Measurements from ENCODE around the gene ANGEL1.

The ANGEL1 gene

GRCh38 chr14:76776428-76777251 is 36.0 kb downstream of the ANGEL1 start:
- DNase-seq (ENCODE audit: insufficient read length) (no peak), FAIRE-seq (no peak)
- TF ChIP-seq POLR2AphosphoS5 (IDR thresholded peaks at IDR 0.05; ENCODE audit: low read depth, low read length) (no peak), POLR2A (IDR thresholded peaks at IDR 0.05; ENCODE audit: low read depth, low read length) (no peak), TAF1 (IDR thresholded peaks at IDR 0.05; ENCODE audit: borderline replicate concordance, low read depth, low read length) (no peak)

DNA sequence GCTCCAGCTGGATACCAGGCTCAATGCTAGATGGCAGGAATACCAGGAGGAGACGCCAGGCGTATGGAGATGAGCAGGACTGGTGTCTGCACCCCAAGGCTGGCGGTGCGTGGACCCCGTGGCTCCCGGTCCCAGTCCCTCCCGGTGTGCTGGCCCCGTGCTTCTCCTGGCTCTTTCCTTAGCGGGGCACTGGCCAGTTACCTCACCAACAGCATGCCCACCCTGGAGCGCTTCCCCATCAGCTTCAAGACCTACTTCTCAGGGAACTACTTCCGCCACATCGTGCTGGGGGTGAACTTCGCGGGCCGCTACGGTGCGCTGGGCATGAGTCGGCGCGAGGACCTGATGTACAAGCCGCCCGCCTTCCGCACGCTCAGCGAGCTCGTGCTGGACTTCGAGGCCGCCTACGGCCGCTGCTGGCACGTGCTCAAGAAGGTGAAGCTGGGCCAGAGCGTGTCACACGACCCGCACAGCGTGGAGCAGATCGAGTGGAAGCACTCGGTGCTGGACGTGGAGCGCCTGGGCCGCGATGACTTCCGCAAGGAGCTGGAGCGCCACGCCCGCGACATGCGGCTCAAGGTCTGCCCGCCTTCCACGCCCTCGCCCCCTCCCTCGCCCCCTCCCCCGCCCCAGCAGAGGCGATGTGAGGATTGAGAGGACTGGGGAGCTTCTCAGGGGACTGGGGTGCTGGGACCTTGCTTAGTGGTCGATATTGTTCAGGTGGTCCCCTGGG is 36.8 kb downstream of the ANGEL1 start:
- TF ChIP-seq TAF1 (IDR thresholded peaks at IDR 0.05; ENCODE audit: borderline replicate concordance, low read depth, low read length) (no peak), POLR2A (IDR thresholded peaks at IDR 0.05; ENCODE audit: low read depth, low read length) (no peak), POLR2AphosphoS5 (IDR thresholded peaks at IDR 0.05; ENCODE audit: low read depth, low read length) (no peak)
- no peak for DNase-seq (ENCODE audit: insufficient read length)
- no peak for FAIRE-seq

- no peak for FAIRE-seq
- no peak for DNase-seq (ENCODE audit: insufficient read length)
- no peak for TF ChIP-seq POLR2AphosphoS5 (IDR thresholded peaks at IDR 0.05; ENCODE audit: low read depth, low read length)
- TF ChIP-seq POLR2A (IDR thresholded peaks at IDR 0.05; ENCODE audit: low read depth, low read length), result no peak
- no peak for TF ChIP-seq TAF1 (IDR thresholded peaks at IDR 0.05; ENCODE audit: borderline replicate concordance, low read depth, low read length)
Measured at GRCh38 chr14:76774821-76775694, 37.6 kb downstream of the ANGEL1 start.

GRCh38 chr14:76773956-76774820 is 38.5 kb downstream of the ANGEL1 start:
- DNase-seq (ENCODE audit: insufficient read length) (no peak), FAIRE-seq (no peak)
- TF ChIP-seq POLR2A (IDR thresholded peaks at IDR 0.05; ENCODE audit: low read depth, low read length) (no peak), TAF1 (IDR thresholded peaks at IDR 0.05; ENCODE audit: borderline replicate concordance, low read depth, low read length) (no peak), POLR2AphosphoS5 (IDR thresholded peaks at IDR 0.05; ENCODE audit: low read depth, low read length) (no peak)

GRCh38 chr14:76773188-76773885 is 39.3 kb downstream of the ANGEL1 start:
- DNase-seq (ENCODE audit: insufficient read length), result no peak
- TF ChIP-seq POLR2AphosphoS5 (IDR thresholded peaks at IDR 0.05; ENCODE audit: low read depth, low read length) (no peak), POLR2A (IDR thresholded peaks at IDR 0.05; ENCODE audit: low read depth, low read length) (no peak), TAF1 (IDR thresholded peaks at IDR 0.05; ENCODE audit: borderline replicate concordance, low read depth, low read length) (no peak)
- no peak for FAIRE-seq

GRCh38 chr14:76772300-76773187 is 40.1 kb downstream of the ANGEL1 start:
- no peak for DNase-seq (ENCODE audit: insufficient read length)
- FAIRE-seq, result no peak
- TF ChIP-seq POLR2AphosphoS5 (IDR thresholded peaks at IDR 0.05; ENCODE audit: low read depth, low read length) (no peak), POLR2A (IDR thresholded peaks at IDR 0.05; ENCODE audit: low read depth, low read length) (no peak), TAF1 (IDR thresholded peaks at IDR 0.05; ENCODE audit: borderline replicate concordance, low read depth, low read length) (no peak)

DNA sequence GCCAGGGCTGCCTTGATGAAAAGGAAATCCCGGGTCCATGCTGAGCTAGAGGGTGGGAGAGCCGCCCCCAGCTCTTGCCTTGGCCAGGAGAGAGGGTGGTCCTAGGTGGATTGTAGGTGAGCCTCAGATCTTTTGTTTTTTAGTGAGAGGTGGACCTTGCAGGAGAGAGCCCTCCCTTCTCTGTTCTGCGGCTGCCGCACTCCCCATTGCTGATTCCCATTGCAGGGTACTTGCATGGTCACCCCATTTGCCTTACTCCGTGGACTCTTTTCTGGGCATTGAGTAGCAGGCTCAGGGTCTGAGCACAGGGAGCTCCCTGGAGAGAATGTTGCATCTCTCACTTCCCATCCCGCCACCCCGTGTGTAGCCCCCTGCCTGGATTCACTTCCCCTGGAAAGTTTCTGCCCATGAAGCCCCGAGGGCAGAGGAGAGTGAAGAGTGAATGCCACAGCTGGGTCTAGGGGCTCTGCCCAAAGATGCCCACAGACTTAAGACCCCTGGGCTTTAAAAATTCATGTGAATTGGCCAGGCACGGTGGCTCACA is 41.2 kb downstream of the ANGEL1 start:
- no peak for FAIRE-seq
- no peak for DNase-seq (ENCODE audit: insufficient read length)
- TF ChIP-seq POLR2A (IDR thresholded peaks at IDR 0.05; ENCODE audit: low read depth, low read length) (no peak), POLR2AphosphoS5 (IDR thresholded peaks at IDR 0.05; ENCODE audit: low read depth, low read length) (no peak), TAF1 (IDR thresholded peaks at IDR 0.05; ENCODE audit: borderline replicate concordance, low read depth, low read length) (no peak)

DNA sequence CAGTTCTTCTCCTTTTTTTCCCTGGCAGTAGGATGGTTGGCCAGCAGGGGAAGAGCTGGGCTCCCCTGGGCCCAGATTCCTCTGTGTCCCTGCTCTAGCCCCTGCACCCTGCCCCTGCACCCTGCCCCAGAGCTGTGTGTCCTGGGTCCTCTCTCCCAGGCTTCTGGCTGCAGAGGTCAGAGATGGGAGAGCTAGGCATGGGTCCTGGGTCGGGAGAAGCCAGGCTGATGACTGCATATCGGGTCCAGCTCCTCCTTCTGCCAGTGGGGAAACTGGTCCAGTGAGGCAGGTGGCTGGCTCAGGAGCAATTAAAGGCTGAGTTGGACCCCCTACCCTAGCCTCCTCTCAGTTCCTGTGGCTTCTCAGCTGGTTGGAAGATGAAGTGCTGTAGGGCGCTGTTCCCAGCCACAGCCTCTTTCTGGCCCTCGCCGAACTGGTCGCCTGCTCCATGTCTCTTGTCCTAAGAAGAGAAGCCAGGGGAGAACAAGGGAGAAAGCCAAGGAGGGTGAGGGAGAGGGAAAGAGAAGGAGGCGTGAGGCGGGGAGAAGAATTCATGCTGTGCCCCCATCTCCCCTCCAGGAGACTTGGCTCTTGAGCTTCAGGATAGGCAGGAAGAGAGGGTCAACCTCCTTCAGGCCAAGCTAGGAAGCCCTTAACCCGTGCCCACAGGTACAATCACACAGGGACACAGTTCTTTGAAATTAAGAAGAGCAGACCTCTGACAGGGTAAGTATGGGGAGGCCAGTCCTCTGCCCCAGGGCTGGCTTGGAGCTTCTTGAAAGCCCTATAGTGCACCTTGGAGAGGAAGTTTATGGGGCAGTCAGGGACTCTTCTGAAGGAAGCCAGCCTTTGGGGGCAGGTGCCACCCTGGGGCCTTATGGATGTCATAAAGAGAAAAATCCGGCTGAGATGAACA is 41.9 kb downstream of the ANGEL1 start:
- no peak for DNase-seq (ENCODE audit: insufficient read length)
- no peak for FAIRE-seq
- TF ChIP-seq POLR2AphosphoS5 (IDR thresholded peaks at IDR 0.05; ENCODE audit: low read depth, low read length) (no peak), TAF1 (IDR thresholded peaks at IDR 0.05; ENCODE audit: borderline replicate concordance, low read depth, low read length) (no peak), POLR2A (IDR thresholded peaks at IDR 0.05; ENCODE audit: low read depth, low read length) (no peak)
